ENCODE measurements around the gene LIM2. TPM values are rescaled to one million over a fixed set of nuclear protein-coding genes. Genes with fewer than 3 reads are reported as not detected.

Gene LIM2
- total and polyA plus RNA-seq, 2 of the 8 experiments (the other 6 are each of a cell fraction or from before 2014, with no cell fraction given): not detected

DNA sequence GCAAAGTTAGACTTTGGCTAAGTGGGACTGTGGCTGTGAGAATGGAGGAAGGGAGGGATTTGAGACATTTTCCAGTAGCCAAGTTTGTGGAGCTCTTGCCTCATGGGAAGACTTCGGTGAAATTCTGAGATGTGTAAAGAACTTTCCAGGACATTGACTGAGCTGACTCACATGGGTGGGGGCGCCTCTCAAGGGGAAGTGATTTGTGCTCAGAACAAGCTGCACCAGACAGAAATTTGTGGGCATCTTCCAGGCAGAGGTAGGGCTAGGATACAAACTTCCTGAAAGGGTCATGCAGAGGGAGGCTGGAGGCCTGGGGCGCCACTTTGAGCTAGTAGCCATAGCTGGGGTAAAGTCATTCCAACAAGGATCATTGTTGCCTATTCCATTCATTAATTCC, 39.4 kb upstream of the LIM2 start:
- Histone ChIP-seq H3K9me3 (ENCODE audit: insufficient read depth in 2 of 2, low read depth in 1 of 2, low read length in 1 of 2) (no peaks in the 10 kb centered on the region), H3K4me2 (ENCODE audit: insufficient read depth in 1 of 2, low read depth in 2 of 2, low read length in 2 of 2) (no peak overlapping the region; a peak in 1 of 4 replicates), H3K56ac (replicated peaks; ENCODE audit: insufficient read length, low read depth, low read length) (no peak overlapping the region), H2AK5ac (ENCODE audit: low read depth, low read length) (no peak overlapping the region), H4K5ac (ENCODE audit: insufficient read length, low read depth, low read length) (no peak overlapping the region), H3K23ac (ENCODE audit: insufficient read length) (no peak overlapping the region), H3K36me3 (ENCODE audit: control insufficient read depth in 2 of 4, insufficient read depth in 4 of 4, low read length in 3 of 4) (no peaks in the 10 kb centered on the region), H3K23me2 (ENCODE audit: low read depth, low read length) (no peaks in the 10 kb centered on the region), H2BK20ac (ENCODE audit: low read length) (no peak overlapping the region), H3K79me2 (ENCODE audit: control insufficient read depth in 1 of 2, insufficient read depth in 2 of 2, low read length in 2 of 2) (no peaks in the 10 kb centered on the region), H3K9ac (replicated peaks in 1 of 4; ENCODE audit: extremely low read depth in 1 of 4, low read depth in 3 of 4, low read length in 3 of 4) (no peak overlapping the region), H3K18ac (ENCODE audit: extremely low read depth, low read length) (no peak overlapping the region), H3K14ac (ENCODE audit: insufficient read length) (no peak overlapping the region), H2AFZ (ENCODE audit: low read length) (no peak overlapping the region), H2BK5ac (ENCODE audit: low read depth, low read length) (no peak overlapping the region), H3K4me1 (replicated peaks in 1 of 4; ENCODE audit: control insufficient read depth in 3 of 4, insufficient read depth in 4 of 4, low read length in 3 of 4) (no peaks in the 10 kb centered on the region), H2BK12ac (ENCODE audit: low read depth, low read length) (no peak overlapping the region), H4K91ac (replicated peaks; ENCODE audit: insufficient read length, low read length) (no peak overlapping the region), H4K20me1 (replicated peaks in 1 of 2; ENCODE audit: control insufficient read depth in 1 of 2, insufficient read depth in 2 of 2, low read length in 2 of 2) (no peaks in the 10 kb centered on the region), H3K4me3 (ENCODE audit: extremely low read depth in 1 of 4, insufficient read depth in 2 of 4, low read depth in 3 of 4, low read length in 4 of 4) (no peak overlapping the region), H3K27ac (ENCODE audit: low read depth, low read length) (no peak overlapping the region), H2BK15ac (ENCODE audit: low read length) (no peak overlapping the region), H3K4ac (replicated peaks; ENCODE audit: insufficient read length, low read depth, low read length) (no peak overlapping the region), H3K79me1 (ENCODE audit: low read depth, low read length) (no peaks in the 10 kb centered on the region), H2BK120ac (replicated peaks; ENCODE audit: low read depth, low read length) (no peak overlapping the region), H4K8ac (ENCODE audit: extremely low read depth, insufficient read depth, low read length) (no peak overlapping the region), H3K27me3 (replicated peaks in 1 of 4; ENCODE audit: control insufficient read depth in 3 of 4, extremely low read depth in 1 of 4, insufficient read depth in 3 of 4, low read length in 3 of 4) (no peaks in the 10 kb centered on the region; a peak in 1 of 7 replicates)
- DNase-seq (ENCODE audit: low read depth in 1 of 2, low spot score in 2 of 2) (no peak), FAIRE-seq (no peak)
- ChIA-PET POLR2A (ENCODE audit: partially characterized antibody) (no interaction called here), CTCF (ENCODE audit: partially characterized antibody) (interaction anchor here (0.8 to 1.5 kb wide), 5 partner anchors 9 to 89 kb away, joined by 3 to 6 read pairs (median 4); no protein-coding TSS in a partner anchor)
- WGBS, 2 experiments (ENCODE audit: extremely low coverage in 1 of 2, insufficient coverage in 1 of 2, insufficient read length in 1 of 2, insufficient replicate concordance in 2 of 2, low coverage in 1 of 2, low lambda C conversion rate in 2 of 2, missing lambda C conversion rate in 1 of 2): 79% methylated on average over 3 of the region's 3 CpGs; no CpG with 5 or more reads in 1 of the 2 experiments
- TF ChIP-seq MAFK (IDR thresholded peaks at IDR 0.05; ENCODE audit: low read depth, low read length) (no peak), GABPA (IDR thresholded peaks at IDR 0.05; ENCODE audit: borderline replicate concordance, insufficient read depth, low read length) (no peak), GTF2F1 (IDR thresholded peaks at IDR 0.05; ENCODE audit: borderline replicate concordance, low read depth, low read length) (no peak), SP4 (IDR thresholded peaks at IDR 0.05; ENCODE audit: low read length) (no peak), ASH2L (IDR thresholded peaks at IDR 0.05; ENCODE audit: low read length) (no peak), BCL11A (IDR thresholded peaks at IDR 0.05; ENCODE audit: low read depth in 2 of 2, low read length in 2 of 2) (no peak), EGR1 (IDR thresholded peaks at IDR 0.05; ENCODE audit: borderline replicate concordance, low read depth, low read length) (no peak), CBX8 (IDR thresholded peaks at IDR 0.05; ENCODE audit: borderline replicate concordance, low read depth, low read length) (no peak), HDAC2 (IDR thresholded peaks at IDR 0.05; ENCODE audit: borderline replicate concordance in 1 of 2, low read depth in 2 of 2, low read length in 2 of 2) (no peak), NRF1 (IDR thresholded peaks at IDR 0.05; ENCODE audit: low read depth, low read length) (no peak)
- TF ChIP-seq, protein P1, sequence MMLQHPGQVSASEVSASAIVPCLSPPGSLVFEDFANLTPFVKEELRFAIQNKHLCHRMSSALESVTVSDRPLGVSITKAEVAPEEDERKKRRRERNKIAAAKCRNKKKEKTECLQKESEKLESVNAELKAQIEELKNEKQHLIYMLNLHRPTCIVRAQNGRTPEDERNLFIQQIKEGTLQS (IDR thresholded peaks at IDR 0.05; ENCODE audit: insufficient read depth, low read depth, low read length): no peak

Measured in H1 (cell line).